Large intestine (tissue), 3 donors: ENCODE data around the gene LARP4B. TPM values are rescaled to one million over a fixed set of nuclear protein-coding genes. Genes with fewer than 3 reads are reported as not detected.

ENCODE experiments used
- DNase-seq, 2 donors: peaks; one replicate each; pipeline versions ENCODE4 v3.0.0 to v3.0.0-alpha.2; 2013
- H3K27ac ChIP-seq: one replicate; pipeline ENCODE4 v1.5.1; 2013; ENCODE audit warnings: low read length
- H3K27me3 ChIP-seq: 2 replicates; pipeline ENCODE4 v1.6.1; 2013; ENCODE audit warnings: low read length; ENCODE audit not compliant: control insufficient read depth, insufficient read depth
- H3K36me3 ChIP-seq: 2 replicates; pipeline ENCODE4 v1.6.1; 2013; ENCODE audit warnings: low read length; ENCODE audit not compliant: control insufficient read depth, insufficient read depth
- H3K4me1 ChIP-seq: one replicate; pipeline ENCODE4 v1.6.1; 2013; ENCODE audit warnings: low read length; ENCODE audit not compliant: control insufficient read depth, insufficient read depth
- H3K4me3 ChIP-seq: one replicate; pipeline ENCODE4 v1.5.1; 2013; ENCODE audit warnings: low read length
- H3K9me3 ChIP-seq: one replicate; pipeline ENCODE4 v1.6.1; 2013; ENCODE audit warnings: mild to moderate bottlenecking, low read depth, low read length, moderate library complexity; ENCODE audit not compliant: control insufficient read depth
- WGBS: methylation state at CpG from one replicate; pipeline ENCODE4 v1.1.5; 2013; ENCODE audit warnings: low lambda C conversion rate; ENCODE audit not compliant: insufficient coverage; 5-methylcytosine and 5-hydroxymethylcytosine counted together
- polyA plus RNA-seq: library from polyadenylated mRNA; unstranded; fragments of 120-200 nt; gene quantifications from one replicate; pipeline ENCODE4 v1.2.1, GENCODE V29; 2013

LARP4B gene
- polyA plus RNA-seq, 1 donor, result 54.0 TPM

GRCh38 chr10:819816-820215, 111.7 kb downstream of the LARP4B start:
- Histone ChIP-seq H3K4me3 (no peak overlapping the region), H3K27me3 (no peaks in the 10 kb centered on the region), H3K27ac (no peak overlapping the region), H3K4me1 (no peaks in the 10 kb centered on the region), H3K36me3 (peaks cover 97% of the 10 kb centered on the region), H3K9me3 (no peaks in the 10 kb centered on the region)
- DNase-seq, result no peak
- no CpG with 5 or more reads among the region's 8 CpGs for WGBS

GRCh38 chr10:819326-819725, 112.2 kb downstream of the LARP4B start:
- Histone ChIP-seq H3K27me3 (no peaks in the 10 kb centered on the region), H3K36me3 (peaks cover 99% of the 10 kb centered on the region), H3K27ac (no peak overlapping the region), H3K9me3 (no peaks in the 10 kb centered on the region), H3K4me3 (no peak overlapping the region), H3K4me1 (no peaks in the 10 kb centered on the region)
- DNase-seq, result no peak
- 90% methylated on average over 2 of the region's 9 CpGs for WGBS

GRCh38 chr10:818526-819220, 112.8 kb downstream of the LARP4B start:
- WGBS, result no CpG with 5 or more reads among the region's 9 CpGs
- no peaks in the 10 kb centered on the region for H3K27me3 ChIP-seq

GRCh38 chr10:818010-818409, 113.5 kb downstream of the LARP4B start:
- H3K27me3 ChIP-seq, result no peaks in the 10 kb centered on the region
- H3K4me3 ChIP-seq, result no peak overlapping the region
- H3K27ac ChIP-seq, result no peak overlapping the region
- DNase-seq, result no peak
- H3K36me3 ChIP-seq, result peaks cover 95% of the 10 kb centered on the region
- H3K9me3 ChIP-seq, result no peaks in the 10 kb centered on the region
- 92% methylated on average over 1 of the region's 2 CpGs for WGBS
- no peaks in the 10 kb centered on the region for H3K4me1 ChIP-seq

More at GRCh38 chr10:818526-819220, 112.8 kb downstream of the LARP4B start:
- DNase-seq, result no peak
- no peak overlapping the region for H3K4me3 ChIP-seq
- peaks cover 97% of the 10 kb centered on the region for H3K36me3 ChIP-seq
- H3K9me3 ChIP-seq, result no peaks in the 10 kb centered on the region
- H3K27ac ChIP-seq, result no peak overlapping the region
- no peaks in the 10 kb centered on the region for H3K4me1 ChIP-seq

GRCh38 chr10:817371-817770, 114.1 kb downstream of the LARP4B start:
- Histone ChIP-seq H3K36me3 (peaks cover 95% of the 10 kb centered on the region), H3K27ac (no peak overlapping the region), H3K4me1 (no peaks in the 10 kb centered on the region), H3K9me3 (no peaks in the 10 kb centered on the region), H3K27me3 (no peaks in the 10 kb centered on the region), H3K4me3 (no peak overlapping the region)
- no peak for DNase-seq
- WGBS, result no CpG with 5 or more reads among the region's 6 CpGs

- Histone ChIP-seq H3K27ac (no peak overlapping the region), H3K4me1 (no peaks in the 10 kb centered on the region), H3K36me3 (peaks cover 95% of the 10 kb centered on the region), H3K4me3 (no peak overlapping the region), H3K27me3 (no peaks in the 10 kb centered on the region), H3K9me3 (no peaks in the 10 kb centered on the region)
- no CpG with 5 or more reads among the region's 10 CpGs for WGBS
- no peak for DNase-seq
These were observed 114.5 kb downstream of the LARP4B start for GRCh38 chr10:816958-817357.

- no peak overlapping the region for H3K27ac ChIP-seq
- H3K27me3 ChIP-seq, result no peaks in the 10 kb centered on the region
- H3K36me3 ChIP-seq, result peaks cover 92% of the 10 kb centered on the region
- H3K4me1 ChIP-seq, result no peaks in the 10 kb centered on the region
- WGBS, result no CpG with 5 or more reads among the region's 6 CpGs
- DNase-seq, result no peak
- H3K4me3 ChIP-seq, result no peak overlapping the region
- no peaks in the 10 kb centered on the region for H3K9me3 ChIP-seq
These were observed 115.4 kb downstream of the LARP4B start for GRCh38 chr10:816091-816477.

GRCh38 chr10:815338-816090, 116.0 kb downstream of the LARP4B start:
- no CpG with 5 or more reads among the region's 19 CpGs for whole genome bisulfite sequencing
- no peak overlapping the region for H3K27ac ChIP-seq
- H3K27me3 ChIP-seq, result no peaks in the 10 kb centered on the region
- no peak overlapping the region for H3K4me3 ChIP-seq
- no peaks in the 10 kb centered on the region for H3K4me1 ChIP-seq
- no peak for DNase-seq
- H3K36me3 ChIP-seq, result peaks cover 91% of the 10 kb centered on the region
- no peaks in the 10 kb centered on the region for H3K9me3 ChIP-seq

GRCh38 chr10:814536-815302, 116.8 kb downstream of the LARP4B start:
- Histone ChIP-seq H3K27ac (no peak overlapping the region), H3K27me3 (no peaks in the 10 kb centered on the region), H3K9me3 (no peaks in the 10 kb centered on the region), H3K36me3 (peaks cover 86% of the 10 kb centered on the region), H3K4me1 (no peaks in the 10 kb centered on the region), H3K4me3 (no peak overlapping the region)
- DNase-seq, result no peak
- no CpG with 5 or more reads among the region's 34 CpGs for WGBS

- DNase-seq, result no peak
- no CpG with 5 or more reads among the region's 6 CpGs for WGBS
- no peak overlapping the region for H3K27ac ChIP-seq
These were observed 118.2 kb downstream of the LARP4B start for GRCh38 chr10:813286-813685.

More at GRCh38 chr10:813286-813685, 118.2 kb downstream of the LARP4B start:
- Histone ChIP-seq H3K4me1 (no peaks in the 10 kb centered on the region), H3K4me3 (no peak overlapping the region), H3K9me3 (no peaks in the 10 kb centered on the region), H3K36me3 (peaks cover 82% of the 10 kb centered on the region), H3K27me3 (no peaks in the 10 kb centered on the region)
